NCI-H526 (cell line): ENCODE results near the gene TRIM64.
"Not testable (repeated sequence)": the region's sequence is repeated elsewhere in the genome, so short reads cannot be mapped to it uniquely, and the experiment has no call there.

Experiments
- DNase-seq, 2 experiments: peaks; one replicate each; lab custom pipeline; 2025; lab: John Stamatoyannopoulos, UW

TRIM64 gene, protein sequence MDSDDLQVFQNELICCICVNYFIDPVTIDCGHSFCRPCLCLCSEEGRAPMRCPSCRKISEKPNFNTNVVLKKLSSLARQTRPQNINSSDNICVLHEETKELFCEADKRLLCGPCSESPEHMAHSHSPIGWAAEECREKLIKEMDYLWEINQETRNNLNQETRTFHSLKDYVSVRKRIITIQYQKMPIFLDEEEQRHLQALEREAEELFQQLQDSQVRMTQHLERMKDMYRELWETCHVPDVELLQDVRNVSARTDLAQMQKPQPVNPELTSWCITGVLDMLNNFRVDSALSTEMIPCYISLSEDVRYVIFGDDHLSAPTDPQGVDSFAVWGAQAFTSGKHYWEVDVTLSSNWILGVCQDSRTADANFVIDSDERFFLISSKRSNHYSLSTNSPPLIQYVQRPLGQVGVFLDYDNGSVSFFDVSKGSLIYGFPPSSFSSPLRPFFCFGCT

DNA sequence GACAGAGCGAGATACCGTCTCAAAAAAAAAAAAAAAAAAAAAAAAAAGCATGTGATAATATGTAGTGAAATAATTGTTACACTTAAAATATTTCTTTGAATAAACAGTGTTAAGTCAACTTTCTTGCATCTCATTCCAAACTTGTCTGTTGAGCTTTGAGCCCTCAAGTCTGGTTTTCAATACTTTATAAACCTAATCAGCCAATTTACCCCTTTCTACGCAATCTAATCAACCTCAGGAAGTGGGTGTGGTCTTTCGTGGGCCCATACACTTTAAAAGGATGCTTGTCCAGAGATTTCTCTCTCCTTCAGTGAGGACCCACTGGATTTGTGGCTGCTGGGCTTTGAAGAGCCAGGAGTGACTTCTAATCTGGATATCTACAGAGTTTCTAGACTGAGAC, at the start of gene TRIM64:
Gene TRIM64, plus strand, starts transcription at position 301 of the 400 bp plus-strand sequence. CDS start 2,467 bp downstream, outside the sequence.
- DNase-seq = not testable (repeated sequence)

DNA sequence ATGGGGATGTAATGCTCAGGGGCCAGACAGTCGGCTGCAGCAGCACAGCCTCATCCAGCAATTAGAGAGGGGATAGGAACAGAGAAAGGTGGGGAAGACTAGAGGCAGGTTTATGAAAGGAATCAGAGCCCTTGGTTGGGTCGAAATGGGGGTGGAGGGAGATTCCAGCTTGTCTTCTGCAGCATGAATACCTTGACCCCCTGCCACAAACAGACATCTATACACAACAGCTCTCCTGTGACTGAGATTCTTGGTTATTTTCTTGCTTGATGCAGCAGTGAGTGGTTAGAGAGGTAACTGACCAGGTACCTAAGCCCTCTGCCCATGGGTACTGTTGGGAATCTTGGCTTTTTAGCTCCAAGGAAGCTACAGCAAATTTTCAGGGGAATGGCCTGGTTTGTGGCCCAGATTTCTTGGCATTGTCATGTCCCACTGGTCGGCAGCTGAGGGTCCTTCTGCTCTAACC, 43.6 kb upstream of the TRIM64 start, which contains the start of gene TRIM49D1:
Gene TRIM49D1, minus strand, starts transcription at position 51 of the 466 bp plus-strand sequence. CDS start 4,535 bp downstream, outside the sequence.
- no peak for DNase-seq

DNA sequence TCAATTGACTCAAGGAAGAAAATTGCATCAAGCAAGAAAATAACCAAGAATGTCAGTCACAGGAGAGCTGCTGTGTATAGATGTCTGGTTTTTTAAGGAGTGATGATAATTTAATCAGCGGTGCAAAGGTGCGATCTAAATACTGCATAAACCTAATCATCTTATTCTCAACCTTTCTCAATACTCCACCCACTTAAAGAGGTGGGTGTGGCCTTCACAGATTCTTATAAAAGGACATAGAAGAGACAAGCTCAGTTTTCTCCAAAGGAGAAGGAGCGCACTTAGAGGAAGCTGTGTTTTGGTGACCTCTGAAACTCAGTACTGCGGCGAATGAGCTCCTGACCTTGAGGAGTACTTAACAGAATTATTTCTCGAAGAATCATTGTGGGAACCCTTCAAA, 42.1 kb upstream of the TRIM64 start, which contains the start of gene TRIM49D2:
Gene TRIM49D2, plus strand, starts transcription at position 301 of the 400 bp plus-strand sequence. CDS start 2,698 bp downstream, outside the sequence.
- not testable (repeated sequence) for DNase-seq

DNA sequence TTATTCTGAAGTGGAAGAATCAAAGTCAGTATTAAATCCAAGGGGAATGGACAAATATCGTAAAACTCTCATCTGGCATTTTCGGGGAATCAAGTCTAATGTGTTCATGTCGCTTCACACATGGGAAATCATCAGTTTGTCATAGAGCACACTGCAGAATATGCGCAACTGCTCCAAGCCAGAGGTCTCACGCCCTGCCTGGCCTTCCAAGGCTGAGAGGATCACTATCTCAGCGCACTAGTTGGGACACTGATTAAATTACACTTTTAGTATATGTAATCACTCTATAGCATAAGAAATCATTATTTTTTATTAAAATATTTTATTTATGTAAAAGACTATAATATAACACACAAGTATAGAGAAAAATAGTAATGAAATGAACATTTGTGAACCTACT, 5.0 kb upstream of the TRIM64 start:
- not testable (repeated sequence) for DNase-seq
